Raji (cell line): ENCODE results near the gene AUH.

Experiments
- POLR2A ChIP-seq: IDR thresholded peaks from 2 replicates; pipeline ENCODE4 v1.6.1; 2011; ENCODE audit warnings: low read depth, low read length, control low read depth; ENCODE audit not compliant: insufficient read depth

AUH gene

GRCh38 chr9:91222457-91222856 is 139.3 kb downstream of the AUH start:
- no peak for TF ChIP-seq POLR2A

DNA sequence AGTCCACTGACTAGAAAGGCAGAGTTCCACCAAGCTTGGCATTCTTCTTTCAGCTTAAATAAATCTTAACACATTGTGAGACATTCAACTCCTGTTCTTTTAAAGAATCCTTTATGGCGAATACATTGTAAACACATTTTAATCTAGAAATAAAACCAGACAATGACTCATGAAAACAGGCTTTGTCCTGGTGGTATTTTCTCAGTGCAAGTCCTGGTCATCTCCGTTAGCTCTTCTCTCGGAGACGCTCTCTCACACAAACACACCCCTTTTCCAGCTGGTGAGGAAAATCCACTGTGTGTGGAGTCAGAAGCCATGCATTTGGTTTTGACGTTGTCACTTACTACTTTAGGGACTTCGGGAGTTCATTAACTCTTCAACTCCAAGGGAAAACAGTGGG is 140.4 kb downstream of the AUH start:
- TF ChIP-seq POLR2A, result no peak

- no peak for TF ChIP-seq POLR2A
These were observed 141.1 kb downstream of the AUH start for GRCh38 chr9:91220491-91221135.

DNA sequence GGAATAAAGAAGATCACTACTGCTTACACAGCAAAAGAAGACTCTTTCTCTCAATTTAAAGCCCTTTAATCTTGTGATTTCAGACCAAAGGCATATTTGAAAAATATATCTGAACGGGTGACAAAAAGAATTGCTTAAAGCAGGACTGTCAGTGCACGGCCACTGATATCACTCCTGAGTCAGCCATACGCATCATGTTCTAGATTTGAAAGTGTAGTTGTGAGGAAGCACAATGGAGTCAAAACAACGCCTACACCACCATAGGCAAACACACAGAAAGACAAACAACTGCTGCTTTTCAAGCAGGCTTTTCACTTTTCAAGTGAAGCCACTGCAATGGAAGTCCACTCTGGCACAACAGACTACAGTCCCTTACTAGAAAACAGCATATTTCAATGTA is 141.7 kb downstream of the AUH start:
- no peak for TF ChIP-seq POLR2A

DNA sequence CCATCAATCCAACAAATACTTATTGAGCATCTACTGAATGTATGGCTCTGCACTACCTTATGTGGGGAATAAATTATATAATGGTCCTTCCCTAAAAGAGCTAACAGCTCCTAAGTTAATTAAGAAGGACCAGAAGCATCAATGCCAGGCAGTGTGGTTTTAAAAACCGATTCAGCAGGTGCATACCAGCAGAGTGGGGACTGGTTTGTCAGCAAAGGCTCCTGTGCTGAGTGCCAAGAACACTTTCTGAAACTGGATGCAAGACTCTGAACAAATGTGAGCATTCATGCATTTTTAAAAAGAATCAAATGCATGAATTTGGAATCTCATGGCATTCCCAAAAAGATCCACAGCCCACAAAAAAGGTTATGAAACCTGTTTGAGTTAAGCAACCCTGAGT is 142.2 kb downstream of the AUH start:
- TF ChIP-seq POLR2A, result no peak

- TF ChIP-seq POLR2A, result no peak
These were observed 144.3 kb downstream of the AUH start for GRCh38 chr9:91217388-91217787.

DNA sequence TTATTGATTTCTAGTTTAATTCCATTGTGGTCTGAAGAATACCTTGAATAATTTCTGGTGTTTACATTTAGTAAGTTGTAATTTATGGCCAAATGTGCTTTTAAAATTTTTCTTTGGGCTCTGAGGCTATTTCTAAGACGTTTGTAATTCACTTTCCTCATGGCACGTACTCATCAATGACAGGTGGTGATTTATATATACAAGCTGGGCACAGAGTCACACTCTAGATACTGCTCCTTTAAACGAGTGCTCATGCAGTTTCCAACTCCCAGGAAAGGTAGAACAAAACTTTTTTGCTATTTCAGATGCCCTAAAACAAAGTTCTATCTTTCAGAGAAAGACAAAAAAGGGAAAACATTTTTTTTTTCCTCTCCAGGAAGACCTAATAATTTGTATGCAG is 146.9 kb downstream of the AUH start:
- no peak for TF ChIP-seq POLR2A

GRCh38 chr9:91214086-91214485 is 147.6 kb downstream of the AUH start:
- TF ChIP-seq POLR2A, result no peak

DNA sequence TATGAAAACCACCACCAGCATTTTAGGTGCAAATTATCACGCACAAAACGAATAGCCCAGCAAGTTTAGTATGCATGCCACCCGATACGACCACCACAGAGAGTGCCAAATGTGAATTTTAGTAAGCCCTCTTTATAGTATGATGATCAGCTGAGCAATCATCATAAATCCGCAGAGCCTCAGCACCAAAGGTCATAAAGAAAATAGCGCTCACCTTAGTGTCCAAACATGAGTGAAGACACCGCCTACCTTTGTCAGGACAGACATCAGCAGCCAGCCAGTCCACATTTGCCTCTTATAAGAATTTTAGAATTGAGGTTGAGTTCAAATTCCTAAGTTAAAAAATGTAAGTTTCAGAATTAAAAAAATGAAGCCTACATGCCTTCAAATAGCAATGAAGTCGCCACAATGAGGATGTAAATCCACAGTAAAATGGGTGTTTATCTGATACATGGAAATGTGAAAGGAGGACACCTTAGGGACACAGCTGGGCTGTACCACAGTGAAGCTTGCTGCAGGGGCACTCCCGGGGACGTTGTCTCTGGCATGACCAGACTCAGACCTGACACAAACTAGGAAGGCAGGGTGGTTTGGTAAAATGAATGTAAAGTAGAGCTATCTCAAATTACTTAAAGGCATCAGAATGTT is 149.0 kb downstream of the AUH start:
- TF ChIP-seq POLR2A, result no peak

- TF ChIP-seq POLR2A, result no peak
These were observed 149.8 kb downstream of the AUH start for GRCh38 chr9:91211919-91212318.

DNA sequence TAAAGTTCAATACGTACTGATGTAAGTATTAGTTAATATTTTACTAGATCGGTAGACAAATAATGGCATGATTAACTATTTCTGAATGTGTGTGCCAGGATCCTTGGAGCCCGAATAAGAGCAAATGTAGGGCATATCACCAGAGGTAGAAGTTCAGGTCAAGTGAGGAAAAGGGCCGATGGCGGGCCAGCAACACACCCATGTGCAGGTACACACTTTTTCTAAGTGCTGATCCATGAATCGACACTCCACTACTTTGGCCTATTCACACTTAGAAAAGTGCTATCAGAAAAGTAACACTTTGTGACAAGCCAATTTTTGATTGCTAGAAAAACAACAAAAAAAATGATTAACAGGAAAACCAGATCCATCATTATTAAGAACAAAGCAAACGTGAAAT is 150.3 kb downstream of the AUH start:
- no peak for TF ChIP-seq POLR2A

DNA sequence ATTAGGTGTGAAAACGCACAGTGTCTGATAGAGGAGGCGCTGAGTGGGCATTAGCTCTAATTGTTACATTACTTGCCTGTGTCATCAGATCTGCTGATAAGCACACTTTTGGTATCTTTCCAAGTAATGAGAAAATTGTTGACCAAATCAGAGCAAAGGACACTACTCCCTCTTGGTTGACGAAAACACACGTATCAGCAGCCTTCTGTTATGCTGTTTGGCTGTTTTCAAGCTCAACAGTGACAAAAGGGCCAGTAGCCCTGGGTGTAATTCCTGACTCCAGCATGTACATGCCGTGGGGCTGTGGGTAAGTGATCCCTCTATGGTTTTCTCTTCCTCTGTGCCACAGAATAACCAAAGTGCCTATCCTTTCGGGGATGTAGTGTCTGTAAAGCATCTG is 151.4 kb downstream of the AUH start:
- TF ChIP-seq POLR2A, result no peak

DNA sequence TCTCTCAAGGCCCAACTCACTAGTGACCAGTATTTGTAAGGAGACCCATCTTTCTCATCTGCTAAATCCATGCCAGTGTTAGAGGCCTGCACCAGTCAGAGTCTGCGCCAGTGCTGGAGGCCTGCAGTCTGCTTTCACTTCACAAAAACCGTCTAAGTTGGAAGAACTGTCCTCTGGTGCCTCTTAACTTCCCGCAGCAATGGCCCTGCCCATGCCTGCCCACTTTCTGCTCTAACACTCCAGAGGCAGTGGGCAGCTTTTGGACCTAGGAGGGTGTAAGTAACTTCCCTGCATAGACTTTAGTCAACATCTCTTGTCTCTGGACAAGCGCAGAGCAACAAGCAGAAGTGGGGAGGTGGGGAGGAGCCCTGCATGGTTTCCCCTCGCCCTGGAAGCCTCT is 152.9 kb downstream of the AUH start:
- TF ChIP-seq POLR2A, result no peak

- no peak for TF ChIP-seq POLR2A
These were observed 153.3 kb downstream of the AUH start for GRCh38 chr9:91208419-91208745.

DNA sequence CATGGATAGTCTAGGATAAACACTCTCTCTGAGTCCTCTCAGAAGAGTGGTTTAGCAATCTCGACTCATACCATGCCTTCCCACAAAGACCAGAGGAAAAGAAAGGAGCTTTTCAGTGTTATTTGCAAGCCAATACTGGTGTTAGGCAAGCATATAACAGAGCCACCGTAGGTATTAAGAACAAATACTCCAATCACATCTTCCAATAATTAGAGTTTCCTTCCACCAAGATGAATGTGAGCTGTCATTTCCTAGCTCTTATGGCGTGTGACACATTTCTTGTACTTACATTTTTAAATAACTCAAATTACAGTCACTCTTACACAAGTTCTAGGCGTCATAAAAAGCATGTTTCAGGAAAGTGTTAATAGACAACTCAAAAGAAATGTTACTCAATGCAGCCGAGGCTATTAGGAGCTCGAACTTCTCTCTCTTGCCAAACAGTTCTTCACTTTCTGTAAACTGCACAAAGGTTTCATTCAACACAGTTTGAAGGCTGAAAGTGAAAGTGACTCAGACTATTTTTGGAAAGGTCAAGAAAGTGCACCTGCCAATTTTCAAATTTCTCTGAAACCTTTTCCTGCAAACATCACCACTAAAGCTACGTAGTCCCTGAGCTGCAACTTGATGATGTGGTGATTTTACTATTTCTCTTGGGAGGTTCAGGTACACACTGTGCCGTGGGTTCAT is 153.8 kb downstream of the AUH start:
- no peak for TF ChIP-seq POLR2A

GRCh38 chr9:91207397-91207728 is 154.4 kb downstream of the AUH start:
- no peak for TF ChIP-seq POLR2A

DNA sequence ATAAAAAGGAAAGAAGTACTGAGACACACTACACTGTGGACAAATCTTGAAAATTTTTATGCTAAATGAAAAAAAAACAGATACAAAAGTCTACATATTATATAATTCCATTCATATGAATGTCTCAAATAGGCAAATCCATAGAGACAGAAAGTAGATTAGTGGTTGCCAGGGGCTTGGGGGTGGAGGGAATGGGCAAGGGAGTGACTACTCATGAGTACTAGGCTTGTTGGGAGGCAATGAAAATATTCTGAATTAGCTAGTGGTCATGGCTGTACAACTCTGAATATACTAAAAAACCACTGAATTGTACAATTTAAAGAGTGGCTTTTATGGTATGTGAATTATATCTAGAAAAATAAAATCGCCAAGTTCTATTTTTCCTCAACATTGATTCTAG is 154.9 kb downstream of the AUH start:
- no peak for TF ChIP-seq POLR2A
